ENCODE data around the gene VN1R5.
"Not testable (repeated sequence)": the region's sequence is repeated elsewhere in the genome, so short reads cannot be mapped to it uniquely, and the experiment has no call there.

VN1R5 gene

GRCh38 chr1:247274605-247275256 is 18.9 kb downstream of the VN1R5 start:
- DNase-seq, result no peak

- no peak for DNase-seq
Observed at GRCh38 chr1:247277191-247277590, 21.3 kb downstream of the VN1R5 start.

GRCh38 chr1:247281001-247281574 is 25.2 kb downstream of the VN1R5 start:
- no peak for DNase-seq

GRCh38 chr1:247286134-247286670 is 30.3 kb downstream of the VN1R5 start:
- peak; percentile 39 for DNase-seq

- no peak for DNase-seq
Observed at GRCh38 chr1:247287460-247287859, 31.6 kb downstream of the VN1R5 start.

GRCh38 chr1:247288341-247288740 is 32.5 kb downstream of the VN1R5 start:
- no peak for DNase-seq

GRCh38 chr1:247289274-247289892 is 33.5 kb downstream of the VN1R5 start:
- DNase-seq, result not testable (repeated sequence)

GRCh38 chr1:247290576-247290975 is 34.7 kb downstream of the VN1R5 start:
- DNase-seq, result no peak

- no peak for DNase-seq
Observed at GRCh38 chr1:247291161-247291560, 35.3 kb downstream of the VN1R5 start.

- DNase-seq, result no peak
Observed at GRCh38 chr1:247291833-247292561, 36.1 kb downstream of the VN1R5 start.

- no peak for DNase-seq
Observed at GRCh38 chr1:247293047-247293446, 37.2 kb downstream of the VN1R5 start.

GRCh38 chr1:247294282-247294681 is 38.4 kb downstream of the VN1R5 start:
- no peak for DNase-seq

GRCh38 chr1:247295274-247295684 is 39.4 kb downstream of the VN1R5 start:
- no peak for DNase-seq

GRCh38 chr1:247295746-247296145 is 39.9 kb downstream of the VN1R5 start:
- DNase-seq, result no peak

- no peak for DNase-seq
Observed at GRCh38 chr1:247296599-247297180, 40.8 kb downstream of the VN1R5 start.

- DNase-seq, result no peak
Observed at GRCh38 chr1:247297263-247298123, 41.6 kb downstream of the VN1R5 start.

GRCh38 chr1:247298124-247298481 is 42.2 kb downstream of the VN1R5 start:
- DNase-seq, result no peak

- DNase-seq, result no peak
Observed at GRCh38 chr1:247298701-247299100, 42.8 kb downstream of the VN1R5 start.

- no peak for DNase-seq
Observed at GRCh38 chr1:247299723-247300381, 44.0 kb downstream of the VN1R5 start.

- no peak for DNase-seq
Observed at GRCh38 chr1:247300491-247301175, 44.8 kb downstream of the VN1R5 start.

GRCh38 chr1:247301176-247301540 is 45.3 kb downstream of the VN1R5 start:
- DNase-seq, result no peak

Data from right forelimb (tissue), 1 donor.